A204.1 (cell line): Measurements from ENCODE around the gene DIP2C.
"Not testable (repeated sequence)": the region's sequence is repeated elsewhere in the genome, so short reads cannot be mapped to it uniquely, and the experiment has no call there.

Source experiments
- FAIRE-seq: peaks from 2 replicates; lab custom pipeline; 2012; peaks lifted over from hg19 to GRCh38; lab: Jason Lieb, UNC

DIP2C gene

GRCh38 chr10:437698-438490 is 251.6 kb downstream of the DIP2C start:
- no peak for FAIRE-seq

- no peak for FAIRE-seq
Observed at GRCh38 chr10:436911-437665, 252.4 kb downstream of the DIP2C start.

GRCh38 chr10:436013-436697 is 253.3 kb downstream of the DIP2C start:
- FAIRE-seq = no peak

GRCh38 chr10:435397-435796 is 254.1 kb downstream of the DIP2C start:
- FAIRE-seq = no peak

GRCh38 chr10:429696-430095 is 259.8 kb downstream of the DIP2C start:
- no peak for FAIRE-seq

- no peak for FAIRE-seq
Observed at GRCh38 chr10:427761-428519, 261.5 kb downstream of the DIP2C start.

- FAIRE-seq = not testable (repeated sequence)
Observed at GRCh38 chr10:425365-425764, 264.1 kb downstream of the DIP2C start.

- FAIRE-seq = not testable (repeated sequence)
Observed at GRCh38 chr10:424724-425123, 264.7 kb downstream of the DIP2C start.

- FAIRE-seq = no peak
Observed at GRCh38 chr10:423178-423577, 266.3 kb downstream of the DIP2C start.

- FAIRE-seq = no peak
Observed at GRCh38 chr10:422675-423074, 266.8 kb downstream of the DIP2C start.

GRCh38 chr10:422241-422640 is 267.2 kb downstream of the DIP2C start:
- no peak for FAIRE-seq

- no peak for FAIRE-seq
Observed at GRCh38 chr10:421170-421569, 268.3 kb downstream of the DIP2C start.

- no peak for FAIRE-seq
Observed at GRCh38 chr10:420154-421121, 269.0 kb downstream of the DIP2C start.

- FAIRE-seq = no peak
Observed at GRCh38 chr10:418894-419293, 270.6 kb downstream of the DIP2C start.

GRCh38 chr10:418226-418625 is 271.2 kb downstream of the DIP2C start:
- no peak for FAIRE-seq

GRCh38 chr10:416091-416515 is 273.4 kb downstream of the DIP2C start:
- no peak for FAIRE-seq

GRCh38 chr10:413662-414071 is 275.8 kb downstream of the DIP2C start:
- FAIRE-seq = no peak

GRCh38 chr10:412109-412508 is 277.4 kb downstream of the DIP2C start:
- FAIRE-seq = no peak

GRCh38 chr10:411603-412002 is 277.9 kb downstream of the DIP2C start:
- no peak for FAIRE-seq

- no peak for FAIRE-seq
Observed at GRCh38 chr10:409408-410040, 279.9 kb downstream of the DIP2C start.

- FAIRE-seq = no peak
Observed at GRCh38 chr10:408236-408635, 281.2 kb downstream of the DIP2C start.
